ENCODE measurements around the gene DOP1B. TPM values are rescaled to one million over a fixed set of nuclear protein-coding genes. Genes with fewer than 3 reads are reported as not detected.
A peak's percentile ranks its signal among the peaks of the same experiment; 100 is the strongest.

The DOP1B gene
- total RNA-seq, 1 donor from 2014 or later: 13.5 TPM

DNA sequence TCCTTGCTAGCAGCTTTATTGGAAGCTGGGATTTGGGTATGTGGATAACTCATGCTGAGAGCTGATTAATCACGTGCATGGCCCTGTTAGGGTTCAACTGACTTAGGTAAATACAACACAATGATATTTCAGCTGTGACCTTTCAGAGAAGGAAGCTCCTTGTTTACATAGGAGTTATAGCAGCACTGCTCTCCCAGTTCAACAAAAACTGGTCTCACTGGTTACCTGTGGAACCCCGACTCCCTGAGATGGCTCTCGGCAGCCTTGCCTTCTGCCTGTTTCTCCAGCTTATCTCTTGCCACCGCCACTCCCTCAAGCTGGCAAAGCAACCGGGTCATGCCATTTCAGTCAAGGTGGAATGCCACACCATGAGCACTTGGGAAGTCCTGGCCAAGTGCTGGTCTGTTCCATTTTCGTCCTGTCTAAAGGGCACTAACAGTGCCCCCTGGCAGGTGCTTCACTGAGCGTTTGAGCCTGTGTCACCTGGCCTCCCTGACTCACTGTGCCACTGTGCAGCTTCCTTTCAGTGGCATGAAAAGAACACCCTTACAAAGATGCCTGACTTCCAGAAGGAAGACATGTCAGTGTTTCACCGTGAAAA is 31.6 kb downstream of the DOP1B start:
- no peak for DNase-seq (ENCODE audit: extremely low spot score in 2 of 2)
- peaks cover 9% of the 10 kb centered on the region for H3K4me1 ChIP-seq

DNA sequence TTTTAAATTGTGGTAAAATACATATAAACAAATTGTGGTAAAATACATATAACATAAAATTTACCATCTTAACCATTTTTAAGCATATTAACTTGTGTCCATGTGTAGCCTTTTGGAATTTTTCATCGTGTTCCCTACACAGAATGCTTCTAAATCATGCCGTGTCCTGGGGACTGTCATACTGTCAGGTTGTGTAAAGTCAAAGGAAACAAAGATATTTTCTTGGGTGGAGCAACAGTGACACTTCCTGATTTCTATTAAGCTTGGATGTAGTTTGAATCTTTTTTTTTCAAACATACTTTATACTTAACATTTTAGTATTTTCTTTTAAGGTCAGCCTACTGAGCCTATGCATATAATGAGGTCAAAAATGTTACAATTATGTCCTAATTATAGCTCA is 32.3 kb downstream of the DOP1B start:
- H3K9me3 ChIP-seq: no peaks in the 10 kb centered on the region
- H3K27me3 ChIP-seq: no peaks in the 10 kb centered on the region
- peaks cover 9% of the 10 kb centered on the region for H3K4me1 ChIP-seq
- no peak overlapping the region for H3K27ac ChIP-seq
- H3K4me3 ChIP-seq: no peak overlapping the region
- no peak for TF ChIP-seq POLR2A (IDR thresholded peaks at IDR 0.05)
- TF ChIP-seq, protein P1, sequence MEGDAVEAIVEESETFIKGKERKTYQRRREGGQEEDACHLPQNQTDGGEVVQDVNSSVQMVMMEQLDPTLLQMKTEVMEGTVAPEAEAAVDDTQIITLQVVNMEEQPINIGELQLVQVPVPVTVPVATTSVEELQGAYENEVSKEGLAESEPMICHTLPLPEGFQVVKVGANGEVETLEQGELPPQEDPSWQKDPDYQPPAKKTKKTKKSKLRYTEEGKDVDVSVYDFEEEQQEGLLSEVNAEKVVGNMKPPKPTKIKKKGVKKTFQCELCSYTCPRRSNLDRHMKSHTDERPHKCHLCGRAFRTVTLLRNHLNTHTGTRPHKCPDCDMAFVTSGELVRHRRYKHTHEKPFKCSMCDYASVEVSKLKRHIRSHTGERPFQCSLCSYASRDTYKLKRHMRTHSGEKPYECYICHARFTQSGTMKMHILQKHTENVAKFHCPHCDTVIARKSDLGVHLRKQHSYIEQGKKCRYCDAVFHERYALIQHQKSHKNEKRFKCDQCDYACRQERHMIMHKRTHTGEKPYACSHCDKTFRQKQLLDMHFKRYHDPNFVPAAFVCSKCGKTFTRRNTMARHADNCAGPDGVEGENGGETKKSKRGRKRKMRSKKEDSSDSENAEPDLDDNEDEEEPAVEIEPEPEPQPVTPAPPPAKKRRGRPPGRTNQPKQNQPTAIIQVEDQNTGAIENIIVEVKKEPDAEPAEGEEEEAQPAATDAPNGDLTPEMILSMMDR (IDR thresholded peaks at IDR 0.05): no peak
- no peak for TF ChIP-seq POLR2AphosphoS5 (IDR thresholded peaks at IDR 0.05; ENCODE audit: insufficient read depth in 1 of 2, low read depth in 1 of 2)
- DNase-seq (ENCODE audit: extremely low spot score in 2 of 2): no peak
- intact Hi-C loops (cut with DNase I): no loop called here
- no peaks in the 10 kb centered on the region for H3K36me3 ChIP-seq

More for the DNA sequence above, 31.6 kb downstream of the DOP1B start:
- intact Hi-C loops (cut with DNase I): no loop called here
- TF ChIP-seq POLR2A (IDR thresholded peaks at IDR 0.05): no peak
- TF ChIP-seq, protein P1 (IDR thresholded peaks at IDR 0.05): no peak
- no peak for TF ChIP-seq POLR2AphosphoS5 (IDR thresholded peaks at IDR 0.05; ENCODE audit: insufficient read depth in 1 of 2, low read depth in 1 of 2)
- Histone ChIP-seq H3K27me3 (no peaks in the 10 kb centered on the region), H3K9me3 (no peaks in the 10 kb centered on the region), H3K4me3 (no peak overlapping the region), H3K36me3 (no peaks in the 10 kb centered on the region), H3K27ac (no peak overlapping the region)

DNA sequence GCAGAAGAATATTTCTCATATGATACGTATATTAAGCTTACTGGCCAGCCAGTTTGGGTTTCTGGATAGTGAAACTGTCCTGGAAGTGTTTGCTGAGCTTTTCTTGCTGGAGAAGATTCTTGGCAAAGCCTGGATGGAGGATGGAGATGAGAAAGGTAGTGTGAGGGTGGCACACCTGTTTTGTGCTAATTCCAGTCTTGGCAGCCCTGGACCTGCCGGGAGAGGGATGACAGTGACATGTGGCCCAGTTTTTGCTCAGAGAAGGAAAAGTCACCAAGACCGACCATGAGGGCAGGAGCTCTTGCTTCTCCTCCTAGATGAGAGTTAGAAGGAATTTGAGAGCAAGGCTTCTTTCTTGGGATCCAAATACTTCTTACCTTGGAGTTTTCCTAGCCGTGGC is 34.1 kb downstream of the DOP1B start:
- H3K27me3 ChIP-seq: no peaks in the 10 kb centered on the region
- H3K4me3 ChIP-seq: no peak overlapping the region
- H3K9me3 ChIP-seq: no peaks in the 10 kb centered on the region
- peaks cover 9% of the 10 kb centered on the region for H3K4me1 ChIP-seq
- TF ChIP-seq, protein P1 (IDR thresholded peaks at IDR 0.05): no peak
- TF ChIP-seq POLR2A (IDR thresholded peaks at IDR 0.05): no peak
- TF ChIP-seq POLR2AphosphoS5 (IDR thresholded peaks at IDR 0.05; ENCODE audit: insufficient read depth in 1 of 2, low read depth in 1 of 2): no peak
- intact Hi-C loops (cut with DNase I): no loop called here
- H3K27ac ChIP-seq: no peak overlapping the region
- no peaks in the 10 kb centered on the region for H3K36me3 ChIP-seq
- DNase-seq (ENCODE audit: extremely low spot score in 2 of 2): no peak

DNA sequence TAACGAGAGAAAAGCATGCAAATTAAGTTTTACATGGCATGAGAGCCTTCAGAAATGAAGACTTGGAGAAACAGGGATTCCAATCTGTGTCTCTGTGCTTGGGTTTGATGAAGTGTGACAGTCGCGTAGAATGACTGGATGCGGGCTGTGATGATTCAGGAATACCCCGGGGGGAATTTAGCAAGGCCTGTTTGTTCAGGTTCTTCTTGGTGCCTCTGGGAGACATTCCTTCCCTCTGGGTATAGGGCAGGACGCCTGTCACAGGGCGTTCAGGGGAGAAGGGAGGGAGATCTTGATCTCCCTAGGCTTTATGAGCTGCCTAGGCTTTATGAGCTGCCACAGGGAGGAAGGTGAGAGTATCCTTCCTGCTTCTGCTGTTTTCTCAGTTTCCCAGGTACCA is 36.6 kb downstream of the DOP1B start:
- TF ChIP-seq, protein P1 (IDR thresholded peaks at IDR 0.05): no peak
- TF ChIP-seq POLR2AphosphoS5 (IDR thresholded peaks at IDR 0.05; ENCODE audit: insufficient read depth in 1 of 2, low read depth in 1 of 2) (peak in 1 of 2 donors; percentile 57), POLR2A (IDR thresholded peaks at IDR 0.05) (no peak)
- DNase-seq (ENCODE audit: extremely low spot score in 2 of 2): no peak
- Histone ChIP-seq H3K27ac (no peak overlapping the region), H3K4me1 (peaks cover 9% of the 10 kb centered on the region), H3K9me3 (no peaks in the 10 kb centered on the region), H3K4me3 (no peak overlapping the region), H3K36me3 (no peaks in the 10 kb centered on the region), H3K27me3 (no peaks in the 10 kb centered on the region)
- intact Hi-C loops (cut with DNase I): no loop called here

DNA sequence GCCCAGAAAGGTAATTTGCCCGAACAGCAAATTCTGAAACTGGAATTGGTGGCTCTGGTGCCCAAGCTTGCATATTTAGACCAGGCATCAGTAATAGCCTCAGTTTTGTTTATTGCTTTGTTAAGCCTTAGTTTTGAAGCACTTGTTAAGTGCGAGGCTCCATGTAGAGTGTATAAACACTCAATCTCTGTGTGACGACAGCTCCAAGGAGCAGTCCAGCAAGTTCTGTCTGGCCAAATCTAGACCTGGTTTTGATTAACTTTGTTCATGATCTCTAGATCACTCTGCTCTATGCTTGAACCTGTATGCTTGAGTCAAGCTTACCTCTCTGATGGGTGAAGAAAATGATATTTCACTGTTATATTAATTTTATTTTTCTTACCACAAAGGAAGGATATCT is 37.4 kb downstream of the DOP1B start:
- DNase-seq (ENCODE audit: extremely low spot score in 2 of 2): no peak
- Histone ChIP-seq H3K27ac (no peak overlapping the region), H3K27me3 (no peaks in the 10 kb centered on the region), H3K36me3 (no peaks in the 10 kb centered on the region), H3K9me3 (no peaks in the 10 kb centered on the region), H3K4me1 (peaks cover 4% of the 10 kb centered on the region), H3K4me3 (no peak overlapping the region)
- TF ChIP-seq POLR2A (IDR thresholded peaks at IDR 0.05) (no peak), POLR2AphosphoS5 (IDR thresholded peaks at IDR 0.05; ENCODE audit: insufficient read depth in 1 of 2, low read depth in 1 of 2) (no peak)
- TF ChIP-seq, protein P1 (IDR thresholded peaks at IDR 0.05): no peak
- intact Hi-C loops (cut with DNase I): no loop called here
